B cell (primary cell): ENCODE measurements around the gene LITAF. TPM values are rescaled to one million over a fixed set of nuclear protein-coding genes. Genes with fewer than 3 reads are reported as not detected.

ENCODE experiments used
- ATAC-seq: fragments of 200-7000 bp; cut with Tn5 transposase; one replicate; pipeline ENCODE4 v1.10.0; 2021; ENCODE audit warnings: low read depth, mild to moderate bottlenecking, moderate number of reproducible peaks, moderate library complexity
- CTCF ChIA-PET: fragments of 350-600 bp; sonication (Branson Sonifier 250); formaldehyde crosslinking; loops from one replicate; lab custom pipeline; 2021; ENCODE audit warnings: antibody characterized with exemption, inconsistent platforms; lab: Charles Lee
- POLR2A ChIA-PET: fragments of 350-600 bp; sonication (Branson Sonifier 250); formaldehyde crosslinking; loops from one replicate; lab custom pipeline; 2021; ENCODE audit warnings: antibody characterized with exemption; lab: Charles Lee
- DNase-seq: peaks from one replicate; pipeline ENCODE4 v3.0.0; 2013
- H2AFZ ChIP-seq: 2 replicates; pipeline ENCODE4 v1.6.1; 2012; ENCODE audit warnings: mild to moderate bottlenecking, low read depth, low read length; ENCODE audit not compliant: insufficient read depth, poor library complexity, severe bottlenecking
- H3K27ac ChIP-seq, 2 donors: 1 replicate in 1 of 2; 2 replicates in 1 of 2; pipeline ENCODE4 v1.5.1; 2012 to 2013; ENCODE audit warnings: low read length in 2 of 2, mild to moderate bottlenecking in 2 of 2, moderate library complexity in 1 of 2
- H3K27me3 ChIP-seq, 4 experiments: fragments of 200-600 bp in 1 of 4; sonication (generic) in 1 of 4; replicated peaks in 1 of 4; 1 replicate in 2 of 4; 2 replicates in 2 of 4; pipeline versions ENCODE4 v1.6.1 to v1.7.0; 2013 to 2016; ENCODE audit warnings: low read length in 3 of 4, mild to moderate bottlenecking in 2 of 4, mixed read lengths in 1 of 4, moderate library complexity in 1 of 4; ENCODE audit not compliant: insufficient read depth in 4 of 4, control insufficient read depth in 3 of 4; ENCODE audit errors: control extremely low read depth in 1 of 4
- H3K36me3 ChIP-seq, 2 experiments: replicated peaks in 1 of 2; 1 replicate in 1 of 2; 2 replicates in 1 of 2; pipeline versions ENCODE4 v1.6.1 to v1.7.1; 2013; ENCODE audit warnings: low read length in 1 of 2; ENCODE audit not compliant: insufficient read depth in 2 of 2, control insufficient read depth in 1 of 2; ENCODE audit errors: control extremely low read depth in 1 of 2, extremely low read depth in 1 of 2
- H3K4me1 ChIP-seq, 2 donors: fragments of 200-600 bp in 1 of 2; sonication (generic) in 1 of 2; 1 replicate in 1 of 2; 2 replicates in 1 of 2; pipeline versions ENCODE4 v1.5.1 to v1.6.1; 2013 to 2017; ENCODE audit warnings: low read length in 2 of 2; ENCODE audit not compliant: control insufficient read depth in 2 of 2, insufficient read depth in 2 of 2
- H3K4me2 ChIP-seq: replicated peaks from 2 replicates; pipeline ENCODE3; 2012; ENCODE audit warnings: mild to moderate bottlenecking, low read depth, low read length; ENCODE audit not compliant: poor library complexity, severe bottlenecking
- H3K4me3 ChIP-seq, 5 experiments: fragments of 200-600 bp in 1 of 5; sonication (generic) in 1 of 5; 1 replicate in 3 of 5; 2 replicates in 2 of 5; pipeline versions ENCODE4 v1.5.1 to v1.7.0; 2011 to 2016; ENCODE audit warnings: low read length in 4 of 5, mild to moderate bottlenecking in 4 of 5, low read depth in 2 of 5, control low read depth in 1 of 5, moderate library complexity in 1 of 5; ENCODE audit not compliant: insufficient read depth in 1 of 5; ENCODE audit errors: control extremely low read depth in 1 of 5, extremely low read depth in 1 of 5
- H3K79me2 ChIP-seq: fragments of 200-600 bp; sonication (generic); one replicate; pipeline ENCODE4 v1.6.0; 2016; ENCODE audit warnings: low read length; ENCODE audit not compliant: control insufficient read depth, insufficient read depth
- H3K9ac ChIP-seq: fragments of 200-600 bp; sonication (generic); 2 replicates; pipeline ENCODE4 v1.6.1; 2017; ENCODE audit warnings: mild to moderate bottlenecking, low read length, moderate library complexity
- H3K9me3 ChIP-seq, 3 donors: one replicate each; pipeline versions ENCODE4 v1.6.1 to v1.7.1; 2013; ENCODE audit warnings: low read length in 2 of 3; ENCODE audit not compliant: control insufficient read depth in 2 of 3, insufficient read depth in 1 of 3; ENCODE audit errors: control extremely low read depth in 1 of 3
- H4K20me1 ChIP-seq: 2 replicates; pipeline ENCODE4 v1.6.0; 2012; ENCODE audit warnings: mild to moderate bottlenecking, low read length; ENCODE audit not compliant: insufficient read depth, control insufficient read depth, poor library complexity, severe bottlenecking
- H3K27ac Mint-ChIP-seq: one replicate; pipeline ENCODE4 v1.8.0; 2021; ENCODE audit warnings: mixed read lengths
- H3K27me3 Mint-ChIP-seq: one replicate; pipeline ENCODE4 v1.8.0; 2021; ENCODE audit warnings: mixed read lengths
- H3K4me1 Mint-ChIP-seq: one replicate; pipeline ENCODE4 v1.8.0; 2021; ENCODE audit warnings: mixed read lengths
- H3K4me3 Mint-ChIP-seq: one replicate; pipeline ENCODE4 v1.8.0; 2021; ENCODE audit warnings: mixed read lengths
- H3K9me3 Mint-ChIP-seq: one replicate; pipeline ENCODE4 v1.8.0; 2022; ENCODE audit warnings: mixed read lengths; ENCODE audit not compliant: insufficient read depth
- EZH2 ChIP-seq: IDR thresholded peaks from 2 replicates; pipeline ENCODE4 v1.6.1; 2012; ENCODE audit warnings: borderline replicate concordance, low read depth, mild to moderate bottlenecking, moderate library complexity, low read length; ENCODE audit not compliant: insufficient read depth, poor library complexity, severe bottlenecking
- WGBS: methylation state at CpG from one replicate; pipeline ENCODE4 v1.1.5; 2013; ENCODE audit warnings: missing lambda C conversion rate; ENCODE audit not compliant: insufficient coverage; 5-methylcytosine and 5-hydroxymethylcytosine counted together
- intact Hi-C: fragments of 100-400 bp; cut with micrococcal nuclease; formaldehyde crosslinking; loops from one replicate; pipeline ENCODE4 v1.10.0; 2022
- polyA plus RNA-seq: library from polyadenylated mRNA; depleted of rRNA; stranded (reverse); fragments of >200 nt; gene quantifications from 2 replicates; pipeline ENCODE4 v1.2.3, GENCODE V29; 2012
- total RNA-seq, 2 donors: library from RNA; stranded (reverse); fragments of 120-200 nt in 1 of 2; gene quantifications; 1 replicate in 1 of 2; 2 replicates in 1 of 2; pipeline versions ENCODE4 v1.2.3 to v1.2.4, GENCODE V29; 2013 to 2022
- TF ChIP-seq, protein P1 (sequence below): fragments of 200-600 bp; IDR thresholded peaks from one replicate; pipeline ENCODE4 v1.8.0; 2022; ENCODE audit warnings: antibody characterized with exemption, mild to moderate bottlenecking

Gene LITAF
- total and polyA plus RNA-seq, 2 donors (not counting 1 experiment from before 2014, with no cell fraction given): 93.6 to 125 TPM

DNA sequence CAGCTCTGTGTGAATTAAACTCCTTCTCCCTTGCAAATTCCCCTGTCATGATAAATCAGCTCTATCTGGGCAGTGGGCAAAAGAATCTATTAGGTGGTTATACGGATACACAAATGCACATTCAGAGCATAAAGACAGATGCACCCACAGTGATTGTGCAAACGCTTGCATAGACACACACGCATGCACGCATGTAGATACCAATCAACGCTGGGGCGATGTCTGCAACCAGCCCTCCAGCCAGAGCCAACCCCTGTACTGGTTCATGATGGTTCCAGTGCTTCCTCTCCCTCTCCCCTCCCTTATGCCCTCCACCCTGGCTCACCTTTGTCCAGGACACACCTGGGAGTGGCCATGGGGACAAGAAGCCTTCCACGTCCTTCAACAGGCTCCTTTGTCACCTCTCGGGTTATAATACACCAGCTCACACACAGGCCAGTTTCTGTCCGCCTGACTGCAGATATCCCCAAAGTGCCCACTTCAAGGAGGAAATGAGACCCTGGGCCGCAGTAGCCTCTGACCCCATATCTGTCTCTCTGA, 48.5 kb upstream of the LITAF start:
- Mint-ChIP-seq H3K4me1 (peaks cover 16% of the 10 kb centered on the region), H3K27ac (no peak overlapping the region), H3K27me3 (no peaks in the 10 kb centered on the region), H3K4me3 (no peak overlapping the region), H3K9me3 (no peaks in the 10 kb centered on the region)
- CTCF ChIA-PET: interaction anchor here (0.6 to 1.4 kb wide), 3 partner anchors 16 to 103 kb away, joined by 3 to 4 read pairs (median 3); no protein-coding TSS in a partner anchor
- Histone ChIP-seq H3K79me2 (no peaks in the 10 kb centered on the region), H3K9ac (no peak overlapping the region), H3K36me3 (no peaks in the 10 kb centered on the region), H3K4me2 (no peak overlapping the region), H2AFZ (no peak overlapping the region), H3K27me3 (no peaks in the 10 kb centered on the region), H4K20me1 (no peaks in the 10 kb centered on the region), H3K4me3 (no peak overlapping the region), H3K4me1 (peaks cover 9 to 19% of the 10 kb centered on the region in 2 donors), H3K27ac (no peak overlapping the region), H3K9me3 (no peaks in the 10 kb centered on the region)
- 97% methylated on average over 10 of the region's 10 CpGs for WGBS
- DNase-seq: no peak
- POLR2A ChIA-PET: no interaction called here
- no peak for ATAC-seq
- intact Hi-C loops: no loop called here
- TF ChIP-seq, protein P1, sequence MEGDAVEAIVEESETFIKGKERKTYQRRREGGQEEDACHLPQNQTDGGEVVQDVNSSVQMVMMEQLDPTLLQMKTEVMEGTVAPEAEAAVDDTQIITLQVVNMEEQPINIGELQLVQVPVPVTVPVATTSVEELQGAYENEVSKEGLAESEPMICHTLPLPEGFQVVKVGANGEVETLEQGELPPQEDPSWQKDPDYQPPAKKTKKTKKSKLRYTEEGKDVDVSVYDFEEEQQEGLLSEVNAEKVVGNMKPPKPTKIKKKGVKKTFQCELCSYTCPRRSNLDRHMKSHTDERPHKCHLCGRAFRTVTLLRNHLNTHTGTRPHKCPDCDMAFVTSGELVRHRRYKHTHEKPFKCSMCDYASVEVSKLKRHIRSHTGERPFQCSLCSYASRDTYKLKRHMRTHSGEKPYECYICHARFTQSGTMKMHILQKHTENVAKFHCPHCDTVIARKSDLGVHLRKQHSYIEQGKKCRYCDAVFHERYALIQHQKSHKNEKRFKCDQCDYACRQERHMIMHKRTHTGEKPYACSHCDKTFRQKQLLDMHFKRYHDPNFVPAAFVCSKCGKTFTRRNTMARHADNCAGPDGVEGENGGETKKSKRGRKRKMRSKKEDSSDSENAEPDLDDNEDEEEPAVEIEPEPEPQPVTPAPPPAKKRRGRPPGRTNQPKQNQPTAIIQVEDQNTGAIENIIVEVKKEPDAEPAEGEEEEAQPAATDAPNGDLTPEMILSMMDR: no peak
- TF ChIP-seq EZH2: no peak

- no peak overlapping the region for H3K4me2 ChIP-seq
- Mint-ChIP-seq H3K4me3 (no peak overlapping the region), H3K27me3 (no peaks in the 10 kb centered on the region), H3K4me1 (peaks cover 24% of the 10 kb centered on the region), H3K9me3 (no peaks in the 10 kb centered on the region), H3K27ac (no peak overlapping the region)
- no peaks in the 10 kb centered on the region for H3K27me3 ChIP-seq
- H3K79me2 ChIP-seq: no peaks in the 10 kb centered on the region
- no peak for DNase-seq
- 30% methylated on average over 4 of the region's 6 CpGs for WGBS
- no peak overlapping the region for H3K9ac ChIP-seq
- no peaks in the 10 kb centered on the region for H3K9me3 ChIP-seq
- H3K4me3 ChIP-seq: no peak overlapping the region
- intact Hi-C loops: no loop called here
- H2AFZ ChIP-seq: no peak overlapping the region
- POLR2A ChIA-PET: no interaction called here
- no peak overlapping the region for H3K27ac ChIP-seq
- no peak for TF ChIP-seq EZH2
- TF ChIP-seq, protein P1: no peak
- H3K36me3 ChIP-seq: no peaks in the 10 kb centered on the region
- no peak for ATAC-seq
- CTCF ChIA-PET: interaction anchor here (1.2 to 1.4 kb wide), 2 partner anchors 80 to 102 kb away, joined by 3 to 4 read pairs; no protein-coding TSS in a partner anchor
- no peaks in the 10 kb centered on the region for H4K20me1 ChIP-seq
- H3K4me1 ChIP-seq: peaks cover 18 to 28% of the 10 kb centered on the region in 2 donors
Observed at GRCh38 chr16:11634312-11634711, 47.6 kb upstream of the LITAF start.
